Right renal pelvis (tissue), 4 donors: ENCODE data around the gene IL4R. TPM values are rescaled to one million over a fixed set of nuclear protein-coding genes. Genes with fewer than 3 reads are reported as not detected.

Experiments used
- polyA plus RNA-seq, 4 donors: library from polyadenylated mRNA; unstranded; fragments of 120-200 nt; gene quantifications; one replicate each; pipeline ENCODE4 v1.2.1, GENCODE V29; 2013; ENCODE audit not compliant: insufficient read length in 4 of 4

The IL4R gene
- polyA plus RNA-seq, 4 donors, result 13.7 to 19.5 (median 17.9) TPM

Other genes starting within 250 kb of the IL4R start
- under 1 TPM in 1 of 4 donors, not detected in 3; 0.03 TPM for gene C16orf82, start 247.0 kb upstream of the IL4R start, polyA plus RNA-seq
- gene KDM8, start 110.4 kb upstream of the IL4R start, polyA plus RNA-seq, result 10 to 100 TPM in 1 of 4 donors, 1 to 10 TPM in 3; 7.8 to 10.1 (median 9.0) TPM
- 10 to 100 TPM; 80.0 to 96.3 (median 82.3) TPM for gene NSMCE1, start 45.2 kb upstream of the IL4R start, polyA plus RNA-seq
- under 1 TPM; 0.11 to 0.19 (median 0.15) TPM for gene IL21R, start 88.2 kb downstream of the IL4R start, polyA plus RNA-seq
- 100 to 1,000 TPM in 1 of 4 donors, 10 to 100 TPM in 3; 72.6 to 100 (median 81.6) TPM for gene GTF3C1, start 235.9 kb downstream of the IL4R start, polyA plus RNA-seq
- gene KATNIP, start 236.2 kb downstream of the IL4R start, polyA plus RNA-seq, result 10 to 100 TPM; 20.8 to 25.9 (median 22.0) TPM